Measurements from ENCODE around the gene COG1.

DNA sequence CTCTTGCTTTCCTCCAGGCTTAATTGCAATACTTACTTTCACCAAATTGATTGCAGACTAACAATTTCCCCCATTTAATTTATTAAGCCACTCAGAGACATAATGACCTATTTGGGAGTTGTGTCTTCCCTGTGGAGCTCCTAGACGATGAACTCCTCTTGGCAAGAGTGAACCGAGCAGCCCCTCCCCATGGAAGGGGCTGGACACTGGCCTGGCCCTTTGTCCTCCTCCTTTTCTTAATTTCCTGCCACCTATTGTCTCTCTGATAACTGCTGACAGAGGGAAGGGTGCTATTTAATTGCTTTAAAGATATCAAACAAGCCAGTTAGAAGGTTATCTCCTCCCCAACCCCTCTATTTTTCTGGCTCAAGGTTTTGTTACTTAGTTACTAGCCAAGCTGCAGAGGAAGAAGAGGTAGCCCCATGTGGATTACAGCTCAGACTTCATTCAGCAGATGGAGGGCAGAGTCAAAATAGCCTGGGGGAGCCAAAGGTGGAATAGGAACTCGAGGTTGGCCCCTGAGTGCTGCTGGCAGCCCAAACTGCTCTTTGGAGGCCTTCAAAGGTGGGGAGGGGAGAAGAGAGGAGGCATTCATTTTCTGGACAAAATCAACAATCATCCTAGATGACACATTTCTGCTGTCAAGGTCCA, 31.8 kb upstream of the COG1 start:
- TF ChIP-seq, protein P1, sequence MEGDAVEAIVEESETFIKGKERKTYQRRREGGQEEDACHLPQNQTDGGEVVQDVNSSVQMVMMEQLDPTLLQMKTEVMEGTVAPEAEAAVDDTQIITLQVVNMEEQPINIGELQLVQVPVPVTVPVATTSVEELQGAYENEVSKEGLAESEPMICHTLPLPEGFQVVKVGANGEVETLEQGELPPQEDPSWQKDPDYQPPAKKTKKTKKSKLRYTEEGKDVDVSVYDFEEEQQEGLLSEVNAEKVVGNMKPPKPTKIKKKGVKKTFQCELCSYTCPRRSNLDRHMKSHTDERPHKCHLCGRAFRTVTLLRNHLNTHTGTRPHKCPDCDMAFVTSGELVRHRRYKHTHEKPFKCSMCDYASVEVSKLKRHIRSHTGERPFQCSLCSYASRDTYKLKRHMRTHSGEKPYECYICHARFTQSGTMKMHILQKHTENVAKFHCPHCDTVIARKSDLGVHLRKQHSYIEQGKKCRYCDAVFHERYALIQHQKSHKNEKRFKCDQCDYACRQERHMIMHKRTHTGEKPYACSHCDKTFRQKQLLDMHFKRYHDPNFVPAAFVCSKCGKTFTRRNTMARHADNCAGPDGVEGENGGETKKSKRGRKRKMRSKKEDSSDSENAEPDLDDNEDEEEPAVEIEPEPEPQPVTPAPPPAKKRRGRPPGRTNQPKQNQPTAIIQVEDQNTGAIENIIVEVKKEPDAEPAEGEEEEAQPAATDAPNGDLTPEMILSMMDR (IDR thresholded peaks at IDR 0.05), result no peak
- TF ChIP-seq POLR2A (IDR thresholded peaks at IDR 0.05) (no peak), EP300 (IDR thresholded peaks at IDR 0.05) (no peak)

Measured in sigmoid colon (tissue), 4 donors.